ENCODE data around the gene KLF9.

Gene KLF9

GRCh38 chr9:70367305-70367930 is 47.0 kb downstream of the KLF9 start:
- DNase-seq (ENCODE audit: low read depth in 2 of 2) = no peak

GRCh38 chr9:70363760-70364159 is 50.7 kb downstream of the KLF9 start:
- no peak for DNase-seq (ENCODE audit: low read depth in 2 of 2)

GRCh38 chr9:70362952-70363351 is 51.5 kb downstream of the KLF9 start:
- DNase-seq (ENCODE audit: low read depth in 2 of 2) = no peak

GRCh38 chr9:70355801-70356200 is 58.7 kb downstream of the KLF9 start:
- no peak for DNase-seq (ENCODE audit: low read depth in 2 of 2)

GRCh38 chr9:70352802-70353201 is 61.7 kb downstream of the KLF9 start:
- DNase-seq (ENCODE audit: low read depth in 2 of 2) = no peak

- DNase-seq (ENCODE audit: low read depth in 2 of 2) = no peak
These were observed 62.1 kb downstream of the KLF9 start for GRCh38 chr9:70352356-70352755.

GRCh38 chr9:70347046-70347445 is 67.4 kb downstream of the KLF9 start:
- DNase-seq (ENCODE audit: low read depth in 2 of 2) = no peak

- no peak for DNase-seq (ENCODE audit: low read depth in 2 of 2)
These were observed 73.9 kb downstream of the KLF9 start for GRCh38 chr9:70340572-70340971.

All from activated CD4-positive, alpha-beta T cell treated with anti-CD3 and anti-CD28 coated beads for 24 hours (primary cell).